Ovary (tissue), 3 donors: ENCODE results near the gene HSPB1.

Experiments
- CTCF ChIP-seq, 3 donors: fragments of 450-650 bp in 2 of 3; fragments of 200-600 bp in 1 of 3; IDR thresholded peaks; one replicate each; pipeline versions ENCODE4 v1.5.1 to v1.8.0; 2016 to 2022; ENCODE audit warnings: antibody characterized with exemption in 3 of 3, mild to moderate bottlenecking in 1 of 3
- EP300 ChIP-seq: sonication (generic); formaldehyde crosslinking; IDR thresholded peaks from one replicate; pipeline ENCODE4 v1.6.1; 2017; ENCODE audit warnings: antibody characterized with exemption
- donor health status: DM: no; HTN: no; CAD: no.

DNA sequence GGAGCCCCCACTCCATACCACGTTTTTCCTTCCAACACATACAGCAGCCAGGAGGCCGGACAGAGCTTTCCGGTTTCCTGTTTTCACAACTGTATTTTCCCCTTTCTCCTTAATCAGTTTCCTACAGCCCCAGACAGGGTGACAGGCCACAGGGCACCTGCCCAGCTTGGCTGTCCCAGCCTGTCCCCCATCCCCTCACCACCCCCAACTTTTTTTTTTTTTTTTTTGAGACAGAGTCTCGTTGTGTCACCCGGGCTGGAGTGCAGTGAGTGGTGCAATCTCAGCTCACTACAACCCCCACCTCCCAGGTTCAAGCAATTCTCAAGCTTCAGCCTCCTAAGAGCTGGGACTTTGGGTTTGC, 10.3 kb upstream of the HSPB1 start:
- TF ChIP-seq EP300 (no peak), CTCF (IDR thresholded peaks at IDR 0.05) (no peak)
